LNCAP (cell line): ENCODE measurements around the gene ARMH3.

ENCODE experiments used
- TF ChIP-seq, protein P1 (sequence below): fragments of 450-650 bp; IDR thresholded peaks from 2 replicates; pipeline ENCODE4 v1.5.1; 2017; ENCODE audit warnings: mild to moderate bottlenecking

Gene ARMH3

GRCh38 chr10:101993221-101993620 is 62.8 kb downstream of the ARMH3 start:
- TF ChIP-seq, protein P1, sequence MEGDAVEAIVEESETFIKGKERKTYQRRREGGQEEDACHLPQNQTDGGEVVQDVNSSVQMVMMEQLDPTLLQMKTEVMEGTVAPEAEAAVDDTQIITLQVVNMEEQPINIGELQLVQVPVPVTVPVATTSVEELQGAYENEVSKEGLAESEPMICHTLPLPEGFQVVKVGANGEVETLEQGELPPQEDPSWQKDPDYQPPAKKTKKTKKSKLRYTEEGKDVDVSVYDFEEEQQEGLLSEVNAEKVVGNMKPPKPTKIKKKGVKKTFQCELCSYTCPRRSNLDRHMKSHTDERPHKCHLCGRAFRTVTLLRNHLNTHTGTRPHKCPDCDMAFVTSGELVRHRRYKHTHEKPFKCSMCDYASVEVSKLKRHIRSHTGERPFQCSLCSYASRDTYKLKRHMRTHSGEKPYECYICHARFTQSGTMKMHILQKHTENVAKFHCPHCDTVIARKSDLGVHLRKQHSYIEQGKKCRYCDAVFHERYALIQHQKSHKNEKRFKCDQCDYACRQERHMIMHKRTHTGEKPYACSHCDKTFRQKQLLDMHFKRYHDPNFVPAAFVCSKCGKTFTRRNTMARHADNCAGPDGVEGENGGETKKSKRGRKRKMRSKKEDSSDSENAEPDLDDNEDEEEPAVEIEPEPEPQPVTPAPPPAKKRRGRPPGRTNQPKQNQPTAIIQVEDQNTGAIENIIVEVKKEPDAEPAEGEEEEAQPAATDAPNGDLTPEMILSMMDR: no peak

DNA sequence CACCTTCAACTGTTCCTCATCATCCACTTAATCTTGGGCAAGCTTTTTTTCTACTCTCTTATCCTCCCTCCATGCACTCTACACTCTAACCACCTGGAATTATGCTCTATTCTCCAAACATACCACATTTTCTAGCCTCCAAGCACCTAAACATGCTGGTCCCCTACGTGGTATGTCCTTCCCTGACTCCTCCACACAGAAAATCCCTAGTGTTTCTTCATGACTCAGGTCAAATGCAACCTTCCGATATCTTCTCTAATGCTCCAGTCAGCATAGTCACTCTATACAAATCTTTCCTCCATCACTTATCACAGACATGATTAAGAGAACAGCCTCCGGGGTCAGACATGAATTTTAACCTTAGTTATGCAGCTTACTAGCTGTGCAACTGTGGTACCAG is 68.8 kb downstream of the ARMH3 start:
- TF ChIP-seq, protein P1: no peak

DNA sequence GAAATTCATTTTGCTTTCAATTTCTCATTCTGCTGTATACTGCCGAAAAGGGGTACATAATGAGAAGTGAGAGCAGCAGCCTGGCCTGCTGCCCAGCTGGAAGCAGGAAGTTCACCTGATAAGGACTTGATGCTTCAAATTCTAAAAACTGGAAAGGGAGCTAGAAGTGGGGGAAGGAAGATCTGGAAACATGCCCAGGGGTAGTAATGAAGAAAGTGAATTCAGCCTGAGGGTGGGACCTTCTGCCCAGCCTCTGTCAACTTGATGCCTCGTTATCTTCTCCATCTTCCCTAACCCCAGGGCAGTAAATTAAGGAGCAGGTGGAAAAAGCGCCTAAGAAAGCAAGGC is 69.4 kb downstream of the ARMH3 start:
- TF ChIP-seq, protein P1: no peak

DNA sequence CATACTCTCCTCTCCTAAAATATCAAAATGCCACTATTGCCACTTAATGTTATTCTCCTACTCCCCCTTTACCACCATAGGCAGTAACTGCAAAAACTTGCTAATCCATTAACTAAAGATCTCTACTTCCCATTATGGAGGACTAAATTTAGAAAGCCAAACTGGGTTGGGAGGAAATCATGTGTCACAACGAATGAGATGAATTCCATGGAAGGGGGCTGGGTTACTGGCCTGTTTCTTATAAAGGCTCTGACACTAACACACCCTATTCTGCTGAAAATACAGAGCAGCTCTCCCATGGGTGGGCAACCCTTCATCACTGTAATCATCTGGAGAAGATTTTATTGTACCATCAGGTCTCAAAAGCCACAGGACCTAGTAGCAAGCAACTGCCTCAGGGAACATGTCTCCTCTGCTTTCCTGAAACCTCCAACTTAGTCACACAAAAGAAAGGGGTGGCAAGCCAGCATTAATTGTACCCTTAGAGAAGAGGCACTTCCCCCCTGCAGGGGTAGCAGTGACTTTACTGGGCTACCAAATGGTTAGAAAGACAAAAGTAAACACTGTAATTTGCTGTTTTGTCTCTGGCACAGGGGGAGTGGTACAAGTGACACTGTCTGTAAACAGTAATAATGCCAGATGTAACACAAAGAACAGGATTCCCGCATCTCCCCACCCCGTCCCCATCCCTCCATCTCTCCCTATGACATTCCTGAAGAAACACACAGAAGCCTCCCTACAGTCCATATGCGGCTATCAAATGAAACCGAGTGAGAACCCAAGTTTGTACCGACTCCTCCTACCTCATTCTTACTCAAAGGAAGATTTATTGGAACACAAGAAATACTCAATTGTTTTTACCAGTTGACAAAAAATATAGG is 81.6 kb downstream of the ARMH3 start:
- TF ChIP-seq, protein P1: no peak

- TF ChIP-seq, protein P1: no peak
These were observed 83.2 kb downstream of the ARMH3 start for GRCh38 chr10:101972761-101973160.

DNA sequence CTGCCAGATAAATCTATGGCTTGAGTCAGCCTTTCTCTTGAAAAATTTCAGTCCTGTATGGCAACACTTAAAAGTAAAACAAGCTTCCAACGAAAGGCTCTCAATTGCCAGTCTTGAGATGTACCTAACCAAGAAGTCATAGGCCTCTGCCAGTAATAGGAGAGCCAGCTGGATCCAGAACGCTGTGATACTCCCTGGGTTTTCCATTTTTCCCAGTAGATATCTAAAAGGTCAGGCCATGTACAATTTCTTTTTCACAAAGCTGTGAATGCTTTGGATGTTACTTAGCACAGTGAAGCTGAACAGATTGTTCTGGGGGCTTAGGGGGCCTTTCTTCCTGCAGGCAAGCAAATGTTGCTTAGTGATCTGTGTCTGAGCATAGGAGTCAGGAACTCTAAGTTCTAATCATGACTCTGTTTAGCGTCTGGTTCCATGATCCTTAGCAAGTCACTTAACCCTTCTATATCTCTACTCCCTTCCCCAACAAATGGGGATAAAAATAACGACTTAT is 86.5 kb downstream of the ARMH3 start:
- TF ChIP-seq, protein P1: no peak

GRCh38 chr10:101968940-101969321 is 87.0 kb downstream of the ARMH3 start:
- TF ChIP-seq, protein P1: no peak
